Measurements from ENCODE around the gene MADCAM1. TPM values are rescaled to one million over a fixed set of nuclear protein-coding genes. Genes with fewer than 3 reads are reported as not detected.
A peak's percentile ranks its signal among the peaks of the same experiment; 100 is the strongest.

MADCAM1 gene
- polyA plus RNA-seq, 2 donors = 0.57 to 2.0 TPM

DNA sequence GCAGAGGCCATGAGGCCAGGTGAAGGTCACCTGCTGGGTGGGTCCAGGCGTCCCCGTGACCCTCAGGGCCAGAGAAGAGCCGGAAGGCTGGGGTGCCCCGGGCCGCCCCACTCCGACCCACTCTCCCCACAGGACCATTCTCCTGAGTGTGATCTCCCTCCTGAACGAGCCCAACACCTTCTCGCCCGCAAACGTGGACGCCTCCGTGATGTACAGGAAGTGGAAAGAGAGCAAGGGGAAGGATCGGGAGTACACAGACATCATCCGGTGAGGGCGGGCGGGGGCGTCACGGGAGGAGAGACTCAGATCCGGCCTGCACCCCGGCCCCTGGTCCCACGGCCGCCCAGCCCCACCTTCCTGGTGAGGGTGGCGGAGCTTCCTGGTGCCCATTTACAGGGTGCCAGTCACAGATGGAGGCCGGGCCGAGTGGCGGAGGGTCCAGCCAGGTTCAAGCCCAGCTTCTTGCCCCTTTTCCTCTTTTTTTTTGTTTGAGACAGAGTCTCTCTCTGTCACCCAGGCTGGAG, 40.7 kb downstream of the MADCAM1 start:
- H3K27ac ChIP-seq (ENCODE audit: low read depth in 2 of 2, low read length in 1 of 2) = no peak overlapping the region
- H3K9me3 ChIP-seq (ENCODE audit: control insufficient read depth in 2 of 2, insufficient read depth in 1 of 2, low read depth in 1 of 2, low read length in 1 of 2) = no peaks in the 10 kb centered on the region
- H3K4me1 ChIP-seq (ENCODE audit: control insufficient read depth in 2 of 2, insufficient read depth in 2 of 2, low read length in 1 of 2) = peaks cover 3 to 19% of the 10 kb centered on the region in 2 donors
- H3K27me3 ChIP-seq (ENCODE audit: control insufficient read depth in 1 of 2, insufficient read depth in 2 of 2, low read length in 2 of 2) = no peaks in the 10 kb centered on the region
- no peak overlapping the region for H3K4me3 ChIP-seq (ENCODE audit: low read depth in 1 of 2, low read length in 2 of 2)
- peaks cover 0 to 49% of the 10 kb centered on the region in 2 donors for H3K36me3 ChIP-seq (ENCODE audit: control insufficient read depth in 2 of 2, insufficient read depth in 2 of 2, low read length in 1 of 2)
- WGBS, 2 donors = 96% methylated on average over 26 of the region's 26 CpGs

- H3K4me3 ChIP-seq (ENCODE audit: low read depth in 1 of 2, low read length in 2 of 2) = no peak overlapping the region
- peaks cover 0 to 54% of the 10 kb centered on the region in 2 donors for H3K36me3 ChIP-seq (ENCODE audit: control insufficient read depth in 2 of 2, insufficient read depth in 2 of 2, low read length in 1 of 2)
- H3K4me1 ChIP-seq (ENCODE audit: control insufficient read depth in 2 of 2, insufficient read depth in 2 of 2, low read length in 1 of 2) = peaks cover 3 to 10% of the 10 kb centered on the region in 2 donors
- no peak overlapping the region for H3K27ac ChIP-seq (ENCODE audit: low read depth in 2 of 2, low read length in 1 of 2)
- H3K9me3 ChIP-seq (ENCODE audit: control insufficient read depth in 2 of 2, insufficient read depth in 1 of 2, low read depth in 1 of 2, low read length in 1 of 2) = no peaks in the 10 kb centered on the region
- no peaks in the 10 kb centered on the region for H3K27me3 ChIP-seq (ENCODE audit: control insufficient read depth in 1 of 2, insufficient read depth in 2 of 2, low read length in 2 of 2)
- 89% methylated on average over 40 of the region's 40 CpGs for WGBS, 2 donors
Observed at GRCh38 chr19:538641-539428, 42.5 kb downstream of the MADCAM1 start.

- 91% methylated on average over 29 to 30 of the region's 30 CpGs for WGBS, 2 donors
- Histone ChIP-seq H3K27ac (ENCODE audit: low read depth in 2 of 2, low read length in 1 of 2) (no peak overlapping the region), H3K4me3 (ENCODE audit: low read depth in 1 of 2, low read length in 2 of 2) (no peak overlapping the region), H3K36me3 (ENCODE audit: control insufficient read depth in 2 of 2, insufficient read depth in 2 of 2, low read length in 1 of 2) (peaks cover 0 to 54% of the 10 kb centered on the region in 2 donors), H3K27me3 (ENCODE audit: control insufficient read depth in 1 of 2, insufficient read depth in 2 of 2, low read length in 2 of 2) (no peaks in the 10 kb centered on the region), H3K9me3 (ENCODE audit: control insufficient read depth in 2 of 2, insufficient read depth in 1 of 2, low read depth in 1 of 2, low read length in 1 of 2) (no peaks in the 10 kb centered on the region), H3K4me1 (ENCODE audit: control insufficient read depth in 2 of 2, insufficient read depth in 2 of 2, low read length in 1 of 2) (peaks cover 3 to 10% of the 10 kb centered on the region in 2 donors)
Observed at GRCh38 chr19:539429-540030, 43.2 kb downstream of the MADCAM1 start.

DNA sequence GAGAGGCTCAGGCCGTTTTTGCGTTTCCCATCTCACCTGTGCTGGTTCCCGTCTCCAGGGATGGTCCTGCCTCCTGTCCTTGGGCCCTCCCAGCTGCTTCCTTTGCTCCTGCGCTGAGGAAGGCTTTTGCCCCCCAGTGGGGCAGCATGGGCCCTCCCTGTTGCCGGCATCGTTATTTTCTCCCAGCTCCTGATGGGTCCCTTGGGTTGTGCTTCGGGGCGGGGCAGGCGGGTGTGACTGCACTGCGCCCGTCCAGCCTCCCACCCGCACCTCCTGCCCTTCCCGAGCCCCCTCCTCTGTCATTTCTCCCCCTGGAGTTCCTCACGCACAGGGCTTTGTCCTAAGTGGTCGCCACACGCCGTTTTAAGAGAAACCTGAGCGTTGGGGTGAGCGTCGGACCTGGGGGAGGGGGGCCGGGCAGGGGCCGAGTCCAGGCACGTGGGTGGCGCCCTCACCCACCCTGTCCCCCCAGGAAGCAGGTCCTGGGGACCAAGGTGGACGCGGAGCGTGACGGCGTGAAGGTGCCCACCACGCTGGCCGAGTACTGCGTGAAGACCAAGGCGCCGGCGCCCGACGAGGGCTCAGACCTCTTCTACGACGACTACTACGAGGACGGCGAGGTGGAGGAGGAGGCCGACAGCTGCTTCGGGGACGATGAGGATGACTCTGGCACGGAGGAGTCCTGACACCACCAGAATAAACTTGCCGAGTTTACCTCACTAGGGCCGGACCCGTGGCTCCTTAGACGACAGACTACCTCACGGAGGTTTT, 44.8 kb downstream of the MADCAM1 start:
- WGBS, 2 donors = 89 to 91% methylated on average over 51 of the region's 51 CpGs
- no peaks in the 10 kb centered on the region for H3K27me3 ChIP-seq (ENCODE audit: control insufficient read depth in 1 of 2, insufficient read depth in 2 of 2, low read length in 2 of 2)
- peaks cover 0 to 3% of the 10 kb centered on the region in 2 donors for H3K9me3 ChIP-seq (ENCODE audit: control insufficient read depth in 2 of 2, insufficient read depth in 1 of 2, low read depth in 1 of 2, low read length in 1 of 2)
- H3K27ac ChIP-seq (ENCODE audit: low read depth in 2 of 2, low read length in 1 of 2) = no peak overlapping the region
- peaks cover 0 to 3% of the 10 kb centered on the region in 2 donors for H3K4me1 ChIP-seq (ENCODE audit: control insufficient read depth in 2 of 2, insufficient read depth in 2 of 2, low read length in 1 of 2)
- H3K4me3 ChIP-seq (ENCODE audit: low read depth in 1 of 2, low read length in 2 of 2) = no peak overlapping the region
- H3K36me3 ChIP-seq (ENCODE audit: control insufficient read depth in 2 of 2, insufficient read depth in 2 of 2, low read length in 1 of 2) = peaks cover 0 to 47% of the 10 kb centered on the region in 2 donors

DNA sequence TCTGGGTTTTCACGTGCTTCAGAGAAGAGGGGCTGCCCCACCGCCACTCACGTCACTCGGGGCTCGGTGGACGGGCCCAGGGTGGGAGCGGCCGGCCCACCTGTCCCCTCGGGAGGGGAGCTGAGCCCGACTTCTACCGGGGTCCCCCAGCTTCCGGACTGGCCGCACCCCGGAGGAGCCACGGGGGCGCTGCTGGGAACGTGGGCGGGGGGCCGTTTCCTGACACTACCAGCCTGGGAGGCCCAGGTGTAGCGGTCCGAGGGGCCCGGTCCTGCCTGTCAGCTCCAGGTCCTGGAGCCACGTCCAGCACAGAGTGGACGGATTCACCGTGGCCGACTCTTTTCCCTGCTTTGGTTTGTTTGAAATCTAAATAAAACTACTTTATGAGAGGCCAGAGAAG, 45.4 kb downstream of the MADCAM1 start:
- Histone ChIP-seq H3K27me3 (ENCODE audit: control insufficient read depth in 1 of 2, insufficient read depth in 2 of 2, low read length in 2 of 2) (no peaks in the 10 kb centered on the region), H3K4me3 (ENCODE audit: low read depth in 1 of 2, low read length in 2 of 2) (no peak overlapping the region), H3K27ac (ENCODE audit: low read depth in 2 of 2, low read length in 1 of 2) (no peak overlapping the region), H3K9me3 (ENCODE audit: control insufficient read depth in 2 of 2, insufficient read depth in 1 of 2, low read depth in 1 of 2, low read length in 1 of 2) (peaks cover 0 to 3% of the 10 kb centered on the region in 2 donors), H3K4me1 (ENCODE audit: control insufficient read depth in 2 of 2, insufficient read depth in 2 of 2, low read length in 1 of 2) (peaks cover 0 to 3% of the 10 kb centered on the region in 2 donors), H3K36me3 (ENCODE audit: control insufficient read depth in 2 of 2, insufficient read depth in 2 of 2, low read length in 1 of 2) (peaks cover 0 to 41% of the 10 kb centered on the region in 2 donors)
- WGBS, 2 donors = 90 to 92% methylated on average over 26 of the region's 26 CpGs

GRCh38 chr19:542173-542866, 46.0 kb downstream of the MADCAM1 start:
- Histone ChIP-seq H3K36me3 (ENCODE audit: control insufficient read depth in 2 of 2, insufficient read depth in 2 of 2, low read length in 1 of 2) (peaks cover 0 to 36% of the 10 kb centered on the region in 2 donors), H3K27me3 (ENCODE audit: control insufficient read depth in 1 of 2, insufficient read depth in 2 of 2, low read length in 2 of 2) (no peaks in the 10 kb centered on the region), H3K27ac (ENCODE audit: low read depth in 2 of 2, low read length in 1 of 2) (no peak overlapping the region), H3K4me3 (ENCODE audit: low read depth in 1 of 2, low read length in 2 of 2) (no peak overlapping the region), H3K4me1 (ENCODE audit: control insufficient read depth in 2 of 2, insufficient read depth in 2 of 2, low read length in 1 of 2) (no peaks in the 10 kb centered on the region), H3K9me3 (ENCODE audit: control insufficient read depth in 2 of 2, insufficient read depth in 1 of 2, low read depth in 1 of 2, low read length in 1 of 2) (peaks cover 0 to 3% of the 10 kb centered on the region in 2 donors)
- 87 to 90% methylated on average over 34 of the region's 34 CpGs for WGBS, 2 donors

DNA sequence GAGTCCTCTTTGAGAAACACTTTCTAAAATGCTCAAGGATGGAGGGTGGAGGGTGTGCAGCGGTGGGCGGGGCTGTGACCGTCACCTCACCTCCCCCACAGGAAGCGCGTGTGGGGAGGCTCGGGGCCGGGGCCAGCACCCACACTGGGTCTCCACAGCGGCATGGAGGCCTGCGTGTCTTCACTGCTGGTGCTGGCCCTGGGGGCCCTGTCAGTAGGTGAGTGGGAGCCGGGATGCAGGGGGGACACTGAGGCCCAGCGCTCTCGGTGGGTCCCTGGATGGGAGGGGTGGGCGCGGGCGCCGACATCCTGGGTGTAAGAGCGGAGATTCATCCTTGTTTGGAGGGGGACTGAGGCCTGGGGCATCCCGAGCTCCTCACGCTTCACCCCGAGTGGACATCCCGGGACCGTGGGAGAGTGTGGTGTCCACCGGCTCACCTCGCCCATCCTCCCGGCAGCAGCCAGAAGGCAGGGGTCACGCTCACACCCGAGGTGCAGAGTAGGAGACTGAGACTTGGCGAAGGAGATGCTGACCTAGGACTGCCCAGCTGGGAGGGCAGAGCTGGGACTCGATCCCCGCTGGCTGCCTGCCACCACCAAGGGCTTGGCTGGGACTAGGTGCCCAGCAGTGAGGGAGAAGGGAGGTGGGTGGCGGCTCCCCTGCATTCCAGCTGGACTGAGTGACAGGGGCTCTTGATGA, 47.8 kb downstream of the MADCAM1 start, which contains the start of gene GZMM:
GZMM (plus strand) TSS at position 144 of the 699 bp plus-strand sequence; CDS start at position 163, 19 bp downstream.
- Histone ChIP-seq H3K27me3 (ENCODE audit: control insufficient read depth in 1 of 2, insufficient read depth in 2 of 2, low read length in 2 of 2) (no peaks in the 10 kb centered on the region), H3K9me3 (ENCODE audit: control insufficient read depth in 2 of 2, insufficient read depth in 1 of 2, low read depth in 1 of 2, low read length in 1 of 2) (peaks cover 0 to 3% of the 10 kb centered on the region in 2 donors), H3K4me3 (ENCODE audit: low read depth in 1 of 2, low read length in 2 of 2) (peak within 1 kb of the TSS in 1 of 2 donors; percentile 33), H3K4me1 (ENCODE audit: control insufficient read depth in 2 of 2, insufficient read depth in 2 of 2, low read length in 1 of 2) (no peaks in the 10 kb centered on the region), H3K27ac (ENCODE audit: low read depth in 2 of 2, low read length in 1 of 2) (peak within 1 kb of the TSS in 1 of 2 donors; percentile 18), H3K36me3 (ENCODE audit: control insufficient read depth in 2 of 2, insufficient read depth in 2 of 2, low read length in 1 of 2) (peaks cover 0 to 24% of the 10 kb centered on the region in 2 donors)
- WGBS, 2 donors = 55 to 56% methylated on average over 31 of the region's 31 CpGs

DNA sequence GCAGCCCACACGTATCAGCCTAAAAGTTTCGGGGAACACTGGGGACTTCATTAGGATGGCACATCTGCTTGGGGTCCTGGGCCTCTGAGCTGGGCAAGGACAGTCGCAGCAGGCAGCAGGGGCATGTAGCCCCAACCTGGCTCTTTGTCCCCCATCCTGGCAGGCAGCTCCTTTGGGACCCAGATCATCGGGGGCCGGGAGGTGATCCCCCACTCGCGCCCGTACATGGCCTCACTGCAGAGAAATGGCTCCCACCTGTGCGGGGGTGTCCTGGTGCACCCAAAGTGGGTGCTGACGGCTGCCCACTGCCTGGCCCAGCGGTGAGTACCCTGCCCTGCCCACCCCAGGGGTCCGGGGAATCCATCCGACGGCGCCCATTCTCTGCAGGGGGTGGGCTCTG, 50.8 kb downstream of the MADCAM1 start:
- Histone ChIP-seq H3K36me3 (ENCODE audit: control insufficient read depth in 2 of 2, insufficient read depth in 2 of 2, low read length in 1 of 2) (peaks cover 0 to 3% of the 10 kb centered on the region in 2 donors), H3K4me1 (ENCODE audit: control insufficient read depth in 2 of 2, insufficient read depth in 2 of 2, low read length in 1 of 2) (no peaks in the 10 kb centered on the region), H3K4me3 (ENCODE audit: low read depth in 1 of 2, low read length in 2 of 2) (no peak overlapping the region), H3K9me3 (ENCODE audit: control insufficient read depth in 2 of 2, insufficient read depth in 1 of 2, low read depth in 1 of 2, low read length in 1 of 2) (peaks cover 0 to 3% of the 10 kb centered on the region in 2 donors), H3K27ac (ENCODE audit: low read depth in 2 of 2, low read length in 1 of 2) (no peak overlapping the region), H3K27me3 (ENCODE audit: control insufficient read depth in 1 of 2, insufficient read depth in 2 of 2, low read length in 2 of 2) (no peaks in the 10 kb centered on the region)
- 86 to 91% methylated on average over 14 to 15 of the region's 15 CpGs for WGBS, 2 donors
